Smooth muscle cell (in vitro differentiated cells): Measurements from ENCODE around the gene FBXO28. TPM values are rescaled to one million over a fixed set of nuclear protein-coding genes. Genes with fewer than 3 reads are reported as not detected.

ENCODE experiments used
- DNase-seq: peaks from one replicate; lab custom pipeline; 2025; ENCODE audit not compliant: unreplicated experiment; lab: John Stamatoyannopoulos, UW
- H2AFZ ChIP-seq: fragments of 200-600 bp; sonication (generic); 2 replicates; pipeline ENCODE4 v1.6.0; 2016; ENCODE audit warnings: antibody characterized with exemption, low read depth, mild to moderate bottlenecking
- H3F3A ChIP-seq: fragments of 200-600 bp; sonication (generic); 2 replicates; pipeline ENCODE4 v1.6.0; 2017; ENCODE audit warnings: antibody characterized with exemption, low read depth
- H3K27ac ChIP-seq: fragments of 200-600 bp; sonication (generic); 2 replicates; pipeline ENCODE4 v1.5.1; 2016; ENCODE audit warnings: low read depth, mild to moderate bottlenecking
- H3K27me3 ChIP-seq: fragments of 200-600 bp; sonication (generic); 2 replicates; pipeline ENCODE4 v1.6.1; 2016; ENCODE audit warnings: low read depth, mild to moderate bottlenecking
- H3K36me3 ChIP-seq: fragments of 200-600 bp; sonication (generic); 2 replicates; pipeline ENCODE4 v1.5.1; 2016; ENCODE audit warnings: low read depth
- H3K4me1 ChIP-seq: fragments of 200-600 bp; sonication (generic); 2 replicates; pipeline ENCODE4 v1.5.1; 2016; ENCODE audit warnings: low read depth
- H3K4me2 ChIP-seq: fragments of 200-600 bp; sonication (generic); 2 replicates; pipeline ENCODE4 v1.6.0; 2016; ENCODE audit warnings: mild to moderate bottlenecking
- H3K4me3 ChIP-seq: fragments of 200-600 bp; sonication (generic); 2 replicates; pipeline ENCODE4 v1.5.1; 2016; ENCODE audit warnings: mild to moderate bottlenecking
- H3K79me2 ChIP-seq: fragments of 200-600 bp; sonication (generic); 2 replicates; pipeline ENCODE4 v1.6.0; 2016; ENCODE audit warnings: low read depth, mild to moderate bottlenecking
- H3K9ac ChIP-seq: fragments of 200-600 bp; sonication (generic); 2 replicates; pipeline ENCODE4 v1.6.0; 2016; ENCODE audit warnings: low read depth
- H3K9me3 ChIP-seq: fragments of 200-600 bp; sonication (generic); replicated peaks from 2 replicates; pipeline ENCODE4 v1.5.1; 2016; ENCODE audit warnings: low read depth
- H4K20me1 ChIP-seq: fragments of 200-600 bp; sonication (generic); 2 replicates; pipeline ENCODE4 v1.6.0; 2016; ENCODE audit warnings: low read depth
- CTCF ChIP-seq: fragments of 200-600 bp; sonication (generic); IDR thresholded peaks from 2 replicates; pipeline ENCODE4 v1.5.1; 2017; ENCODE audit warnings: borderline replicate concordance, mild to moderate bottlenecking, antibody characterized with exemption; ENCODE audit not compliant: insufficient read depth, poor library complexity, severe bottlenecking
- WGBS: methylation state at CpG from one replicate; pipeline ENCODE4 v1.1.7; 2016; ENCODE audit warnings: low lambda C conversion rate; 5-methylcytosine and 5-hydroxymethylcytosine counted together
- polyA plus RNA-seq: library from polyadenylated mRNA; unstranded; fragments of >200 nt; fragmentation: Nextera tagmentation; extraction: Ambion mirVana; gene quantifications from 2 replicates; pipeline ENCODE4 v1.2.1, GENCODE V29; 2016
- total RNA-seq: library from RNA; depleted of rRNA; stranded (reverse); fragments of >200 nt; gene quantifications from 2 replicates; pipeline ENCODE4 v1.2.3, GENCODE V29; 2014

Gene FBXO28
- total and polyA plus RNA-seq, 2 experiments from 2014 or later, result 9.6 to 37.0 TPM

- TF ChIP-seq CTCF, result no peak
- Histone ChIP-seq H3K4me3 (no peak overlapping the region), H3K79me2 (no peaks in the 10 kb centered on the region), H3F3A (no peaks in the 10 kb centered on the region), H3K9ac (no peak overlapping the region), H4K20me1 (no peaks in the 10 kb centered on the region), H3K4me1 (peaks cover 22% of the 10 kb centered on the region), H3K4me2 (no peak overlapping the region), H3K36me3 (no peaks in the 10 kb centered on the region), H2AFZ (no peak overlapping the region), H3K27me3 (peaks cover 4% of the 10 kb centered on the region), H3K27ac (no peak overlapping the region), H3K9me3 (no peaks in the 10 kb centered on the region)
- no peak for DNase-seq
Measured at GRCh38 chr1:224067207-224067606, 46.7 kb upstream of the FBXO28 start.

DNA sequence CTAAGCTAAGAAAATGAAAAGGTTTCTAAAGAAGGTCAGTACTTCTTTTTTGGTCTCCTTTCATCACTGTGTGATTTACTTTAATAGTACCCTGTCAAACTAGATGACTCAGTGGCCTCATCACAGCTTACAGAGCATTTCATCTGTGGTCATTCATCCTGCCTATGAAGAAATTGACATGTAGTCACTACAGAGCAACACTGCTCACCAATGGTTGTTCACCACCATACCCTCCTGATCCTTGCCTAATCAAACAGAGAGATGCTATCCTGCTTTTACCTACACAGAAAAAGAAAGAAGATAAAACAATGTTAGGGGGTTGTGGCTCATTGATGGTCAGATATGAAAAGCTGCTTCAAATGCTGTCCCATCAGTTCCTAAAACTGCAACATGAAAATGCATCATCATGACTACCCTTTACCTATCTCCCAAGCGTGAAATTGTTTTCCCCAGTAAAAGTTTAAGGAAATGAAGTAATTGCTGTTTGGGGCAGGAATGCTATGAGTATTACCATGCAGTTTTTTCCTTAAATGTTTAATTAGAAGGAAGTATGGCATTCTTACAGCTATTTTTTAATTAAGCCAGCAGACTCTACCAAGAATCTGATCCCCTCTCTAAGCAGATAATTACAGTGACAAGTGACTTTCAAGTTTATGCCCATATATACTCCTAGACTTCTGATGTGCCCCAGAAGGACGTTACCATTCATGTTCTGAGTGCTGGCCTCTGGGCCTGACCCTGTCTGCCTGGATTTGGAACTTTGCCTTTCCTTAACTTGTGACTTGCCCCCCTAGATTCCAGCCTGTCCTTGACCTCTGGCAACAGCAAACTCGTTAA is 46.1 kb upstream of the FBXO28 start:
- Histone ChIP-seq H3K27ac (no peak overlapping the region), H3K27me3 (peaks cover 4% of the 10 kb centered on the region), H4K20me1 (no peaks in the 10 kb centered on the region), H3K79me2 (no peaks in the 10 kb centered on the region), H3K9ac (no peak overlapping the region), H3K4me3 (no peak overlapping the region), H3K36me3 (no peaks in the 10 kb centered on the region), H3K4me1 (peaks cover 22% of the 10 kb centered on the region), H3F3A (no peaks in the 10 kb centered on the region), H3K9me3 (no peaks in the 10 kb centered on the region), H2AFZ (no peak overlapping the region), H3K4me2 (no peak overlapping the region)
- WGBS, result 84% methylated on average over 3 of the region's 3 CpGs
- TF ChIP-seq CTCF, result no peak
- DNase-seq, result no peak

- TF ChIP-seq CTCF, result no peak
- H3K36me3 ChIP-seq, result no peaks in the 10 kb centered on the region
- no peak for DNase-seq
- no peak overlapping the region for H3K27ac ChIP-seq
- H3K9ac ChIP-seq, result no peak overlapping the region
- H3K79me2 ChIP-seq, result no peaks in the 10 kb centered on the region
- H3K27me3 ChIP-seq, result peaks cover 4% of the 10 kb centered on the region
- 75% methylated on average over 4 of the region's 4 CpGs for WGBS
- peaks cover 22% of the 10 kb centered on the region for H3K4me1 ChIP-seq
- H3K4me2 ChIP-seq, result no peak overlapping the region
- no peaks in the 10 kb centered on the region for H3F3A ChIP-seq
- H3K9me3 ChIP-seq, result no peaks in the 10 kb centered on the region
- H2AFZ ChIP-seq, result no peak overlapping the region
- H4K20me1 ChIP-seq, result no peaks in the 10 kb centered on the region
- H3K4me3 ChIP-seq, result no peak overlapping the region
Measured at GRCh38 chr1:224068458-224069072, 45.3 kb upstream of the FBXO28 start.

DNA sequence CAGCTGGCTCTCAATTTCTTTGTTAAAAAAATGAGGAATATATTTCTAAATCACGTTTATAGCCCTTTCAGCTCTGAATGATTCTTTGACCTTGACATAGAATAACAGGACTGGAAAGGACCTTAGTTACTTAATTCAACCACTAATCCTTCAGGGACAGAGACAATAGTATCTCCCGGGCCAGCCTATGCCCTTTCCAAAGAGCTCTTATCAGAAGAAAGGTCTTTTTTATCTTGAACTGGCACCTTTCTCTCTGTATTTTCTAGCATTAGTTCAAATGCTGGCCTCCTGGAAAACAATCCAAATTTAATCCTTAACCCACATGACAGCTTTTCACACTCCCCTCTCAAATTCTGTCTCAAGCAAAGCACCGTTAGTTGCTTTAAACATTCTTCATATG is 44.8 kb upstream of the FBXO28 start:
- Histone ChIP-seq H3K9ac (no peak overlapping the region), H4K20me1 (no peaks in the 10 kb centered on the region), H3K4me3 (no peak overlapping the region), H3K27ac (no peak overlapping the region), H3K79me2 (no peaks in the 10 kb centered on the region), H3K27me3 (no peaks in the 10 kb centered on the region), H3F3A (no peaks in the 10 kb centered on the region), H3K4me2 (no peak overlapping the region), H3K36me3 (no peaks in the 10 kb centered on the region), H3K4me1 (peaks cover 16% of the 10 kb centered on the region), H2AFZ (no peak overlapping the region), H3K9me3 (no peaks in the 10 kb centered on the region)
- WGBS, result 66% methylated on average over 3 of the region's 3 CpGs
- TF ChIP-seq CTCF, result no peak
- DNase-seq, result no peak
